ENCODE measurements around the gene ZDHHC17.

ZDHHC17 gene

GRCh38 chr12:76872415-76872814 is 108.5 kb downstream of the ZDHHC17 start:
- Histone ChIP-seq H3K9ac (ENCODE audit: insufficient read length) (no peak overlapping the region), H3K36me3 (ENCODE audit: insufficient read depth, low read length) (no peaks in the 10 kb centered on the region), H3K4me3 (no peak overlapping the region), H3K27ac (no peak overlapping the region), H3K9me3 (ENCODE audit: low read depth, low read length) (no peaks in the 10 kb centered on the region)
- TF ChIP-seq EZH2 (IDR thresholded peaks at IDR 0.05) (no peak), POLR2AphosphoS5 (IDR thresholded peaks at IDR 0.05; ENCODE audit: borderline replicate concordance, low read depth, low read length) (no peak), FOXP2 (optimal IDR thresholded peaks at IDR 0.05; ENCODE audit: control extremely low read depth, extremely low read length, insufficient read depth) (no peak)
- no peak for DNase-seq (ENCODE audit: low read depth, low spot score)

GRCh38 chr12:76874027-76874426 is 110.1 kb downstream of the ZDHHC17 start:
- Histone ChIP-seq H3K4me3 (no peak overlapping the region), H3K36me3 (ENCODE audit: insufficient read depth, low read length) (no peaks in the 10 kb centered on the region), H3K9ac (ENCODE audit: insufficient read length) (no peak overlapping the region), H3K9me3 (ENCODE audit: low read depth, low read length) (no peaks in the 10 kb centered on the region), H3K27ac (no peak overlapping the region)
- DNase-seq (ENCODE audit: low read depth, low spot score): no peak
- TF ChIP-seq FOXP2 (optimal IDR thresholded peaks at IDR 0.05; ENCODE audit: control extremely low read depth, extremely low read length, insufficient read depth) (no peak), POLR2AphosphoS5 (IDR thresholded peaks at IDR 0.05; ENCODE audit: borderline replicate concordance, low read depth, low read length) (no peak), EZH2 (IDR thresholded peaks at IDR 0.05) (no peak)

- H3K36me3 ChIP-seq (ENCODE audit: insufficient read depth, low read length): no peaks in the 10 kb centered on the region
- H3K9me3 ChIP-seq (ENCODE audit: low read depth, low read length): no peaks in the 10 kb centered on the region
- H3K9ac ChIP-seq (ENCODE audit: insufficient read length): no peak overlapping the region
- no peak overlapping the region for H3K4me3 ChIP-seq
- TF ChIP-seq EZH2 (IDR thresholded peaks at IDR 0.05) (no peak), POLR2AphosphoS5 (IDR thresholded peaks at IDR 0.05; ENCODE audit: borderline replicate concordance, low read depth, low read length) (no peak), FOXP2 (optimal IDR thresholded peaks at IDR 0.05; ENCODE audit: control extremely low read depth, extremely low read length, insufficient read depth) (no peak)
- no peak overlapping the region for H3K27ac ChIP-seq
- DNase-seq (ENCODE audit: low read depth, low spot score): no peak
Observed at GRCh38 chr12:76874491-76875190, 110.7 kb downstream of the ZDHHC17 start.

GRCh38 chr12:76876696-76877229 is 112.8 kb downstream of the ZDHHC17 start:
- no peak overlapping the region for H3K27ac ChIP-seq
- H3K36me3 ChIP-seq (ENCODE audit: insufficient read depth, low read length): no peaks in the 10 kb centered on the region
- H3K9me3 ChIP-seq (ENCODE audit: low read depth, low read length): no peaks in the 10 kb centered on the region
- no peak overlapping the region for H3K9ac ChIP-seq (ENCODE audit: insufficient read length)
- no peak overlapping the region for H3K4me3 ChIP-seq
- no peak for DNase-seq (ENCODE audit: low read depth, low spot score)
- TF ChIP-seq POLR2AphosphoS5 (IDR thresholded peaks at IDR 0.05; ENCODE audit: borderline replicate concordance, low read depth, low read length): no peak
- TF ChIP-seq EZH2 (IDR thresholded peaks at IDR 0.05): no peak
- no peak for TF ChIP-seq FOXP2 (optimal IDR thresholded peaks at IDR 0.05; ENCODE audit: control extremely low read depth, extremely low read length, insufficient read depth)

- TF ChIP-seq EZH2 (IDR thresholded peaks at IDR 0.05) (no peak), FOXP2 (optimal IDR thresholded peaks at IDR 0.05; ENCODE audit: control extremely low read depth, extremely low read length, insufficient read depth) (no peak), POLR2AphosphoS5 (IDR thresholded peaks at IDR 0.05; ENCODE audit: borderline replicate concordance, low read depth, low read length) (no peak)
- DNase-seq (ENCODE audit: low read depth, low spot score): no peak
- Histone ChIP-seq H3K36me3 (ENCODE audit: insufficient read depth, low read length) (no peaks in the 10 kb centered on the region), H3K27ac (no peak overlapping the region), H3K9ac (ENCODE audit: insufficient read length) (peak overlapping the region; percentile 74), H3K9me3 (ENCODE audit: low read depth, low read length) (no peaks in the 10 kb centered on the region), H3K4me3 (peak overlapping the region; percentile 89)
Observed at GRCh38 chr12:76878099-76878898, 114.4 kb downstream of the ZDHHC17 start.

- Histone ChIP-seq H3K9ac (ENCODE audit: insufficient read length) (peak within 1 kb of the TSS; percentile 74), H3K9me3 (ENCODE audit: low read depth, low read length) (no peaks in the 10 kb centered on the region), H3K4me3 (peak within 1 kb of the TSS; percentile 89), H3K36me3 (ENCODE audit: insufficient read depth, low read length) (no peaks in the 10 kb centered on the region), H3K27ac (no peak within 1 kb of the TSS)
- DNase-seq (ENCODE audit: low read depth, low spot score): no peak
- TF ChIP-seq FOXP2 (optimal IDR thresholded peaks at IDR 0.05; ENCODE audit: control extremely low read depth, extremely low read length, insufficient read depth) (no peak), POLR2AphosphoS5 (IDR thresholded peaks at IDR 0.05; ENCODE audit: borderline replicate concordance, low read depth, low read length) (peak; percentile 90), EZH2 (IDR thresholded peaks at IDR 0.05) (no peak)
Observed at GRCh38 chr12:76878899-76879709, 115.2 kb downstream of the ZDHHC17 start, which contains the start of gene CSRP2. CSRP2 (minus strand) TSS chr12:76879019; CDS start chr12:76866260, 12,759 bp downstream.

- no peaks in the 10 kb centered on the region for H3K36me3 ChIP-seq (ENCODE audit: insufficient read depth, low read length)
- H3K9ac ChIP-seq (ENCODE audit: insufficient read length): no peak overlapping the region
- H3K4me3 ChIP-seq: peak overlapping the region; percentile 89; the same call in 1 of the 2 replicates
- H3K9me3 ChIP-seq (ENCODE audit: low read depth, low read length): no peaks in the 10 kb centered on the region
- no peak overlapping the region for H3K27ac ChIP-seq
- no peak for DNase-seq (ENCODE audit: low read depth, low spot score)
- TF ChIP-seq FOXP2 (optimal IDR thresholded peaks at IDR 0.05; ENCODE audit: control extremely low read depth, extremely low read length, insufficient read depth): no peak
- TF ChIP-seq POLR2AphosphoS5 (IDR thresholded peaks at IDR 0.05; ENCODE audit: borderline replicate concordance, low read depth, low read length): no peak
- TF ChIP-seq EZH2 (IDR thresholded peaks at IDR 0.05): no peak
Observed at GRCh38 chr12:76879710-76880518, 116.0 kb downstream of the ZDHHC17 start.
